MM.1S (cell line): ENCODE measurements around the gene OTUD3.

ENCODE experiments used
- DNase-seq: peaks from one replicate; pipeline ENCODE4 v3.0.0-alpha.2; 2015
- H2AFZ ChIP-seq: fragments of 300-600 bp; sonication (generic); 2 replicates; pipeline ENCODE4 v1.6.0; 2016; ENCODE audit warnings: antibody characterized with exemption, low read length
- H3F3A ChIP-seq: fragments of 300-600 bp; sonication (generic); 2 replicates; pipeline ENCODE4 v1.6.1; 2016; ENCODE audit warnings: mild to moderate bottlenecking, antibody characterized with exemption, low read length, moderate library complexity, mixed read lengths; ENCODE audit not compliant: insufficient read depth
- H3K27ac ChIP-seq: fragments of 300-600 bp; sonication (generic); 2 replicates; pipeline ENCODE4 v1.5.1; 2016; ENCODE audit warnings: mild to moderate bottlenecking, low read length
- H3K27me3 ChIP-seq: fragments of 300-600 bp; sonication (generic); replicated peaks from 2 replicates; pipeline ENCODE4 v1.6.0; 2016; ENCODE audit warnings: low read length; ENCODE audit not compliant: insufficient read depth
- H3K36me3 ChIP-seq: fragments of 300-600 bp; sonication (generic); replicated peaks from 2 replicates; pipeline ENCODE4 v1.6.1; 2016; ENCODE audit warnings: mild to moderate bottlenecking, low read length, mixed read lengths; ENCODE audit not compliant: insufficient read depth
- H3K4me1 ChIP-seq: fragments of 300-600 bp; sonication (generic); 2 replicates; pipeline ENCODE4 v1.6.1; 2016; ENCODE audit warnings: low read length, mixed read lengths
- H3K4me2 ChIP-seq: fragments of 300-600 bp; sonication (generic); 2 replicates; pipeline ENCODE4 v1.6.0; 2016; ENCODE audit warnings: low read depth, low read length
- H3K4me3 ChIP-seq: fragments of 300-600 bp; sonication (generic); 2 replicates; pipeline ENCODE4 v1.5.1; 2016; ENCODE audit warnings: low read length, mixed read lengths
- H3K79me2 ChIP-seq: fragments of 300-600 bp; sonication (generic); 2 replicates; pipeline ENCODE4 v1.6.1; 2016; ENCODE audit warnings: mixed run types, low read length, mixed read lengths
- H3K9ac ChIP-seq: fragments of 300-600 bp; sonication (generic); 2 replicates; pipeline ENCODE4 v1.6.1; 2016; ENCODE audit warnings: low read length, mixed read lengths
- H3K9me2 ChIP-seq: fragments of 300-600 bp; sonication (generic); replicated peaks from 2 replicates; pipeline ENCODE4 v1.6.1; 2016; ENCODE audit warnings: mild to moderate bottlenecking, low read length, mixed read lengths; ENCODE audit not compliant: insufficient read depth
- H3K9me3 ChIP-seq: fragments of 300-600 bp; sonication (generic); replicated peaks from 2 replicates; pipeline ENCODE4 v1.6.1; 2016; ENCODE audit warnings: mild to moderate bottlenecking, low read length, mixed read lengths; ENCODE audit not compliant: insufficient read depth
- H4K20me1 ChIP-seq: fragments of 300-600 bp; sonication (generic); 2 replicates; pipeline ENCODE4 v1.6.1; 2016; ENCODE audit warnings: mild to moderate bottlenecking, low read length, moderate library complexity, mixed read lengths; ENCODE audit not compliant: insufficient read depth
- CTCF ChIP-seq: fragments of 300-600 bp; sonication (generic); IDR thresholded peaks from 2 replicates; pipeline ENCODE4 v1.5.1; 2016; ENCODE audit warnings: antibody characterized with exemption, low read length, mixed read lengths
- EZH2 ChIP-seq: fragments of 300-600 bp; sonication (generic); optimal IDR thresholded peaks from 2 replicates; pipeline ENCODE3; 2017; ENCODE audit warnings: low read depth, mild to moderate bottlenecking, antibody characterized with exemption, low read length, mixed read lengths
- EZH2phosphoT487 ChIP-seq: fragments of 300-600 bp; sonication (generic); IDR thresholded peaks from 2 replicates; pipeline ENCODE4 v1.6.1; 2018; ENCODE audit warnings: antibody characterized with exemption, low read length

The OTUD3 gene

GRCh38 chr1:19920132-19920710, 38.0 kb downstream of the OTUD3 start:
- Histone ChIP-seq H2AFZ (no peak overlapping the region), H3F3A (no peaks in the 10 kb centered on the region), H3K4me2 (no peak overlapping the region), H3K9ac (no peak overlapping the region), H3K27ac (no peak overlapping the region), H3K4me1 (no peaks in the 10 kb centered on the region), H3K27me3 (peaks cover 49% of the 10 kb centered on the region), H4K20me1 (no peaks in the 10 kb centered on the region), H3K9me2 (no peaks in the 10 kb centered on the region), H3K4me3 (no peak overlapping the region), H3K9me3 (no peaks in the 10 kb centered on the region), H3K79me2 (no peaks in the 10 kb centered on the region), H3K36me3 (no peaks in the 10 kb centered on the region)
- no peak for TF ChIP-seq EZH2
- no peak for TF ChIP-seq CTCF
- TF ChIP-seq EZH2phosphoT487 = no peak
- no peak for DNase-seq

GRCh38 chr1:19921310-19921709, 39.1 kb downstream of the OTUD3 start:
- no peak overlapping the region for H3K4me3 ChIP-seq
- no peak overlapping the region for H3K27ac ChIP-seq
- no peak overlapping the region for H3K9ac ChIP-seq
- no peak overlapping the region for H3K4me2 ChIP-seq
- H3K27me3 ChIP-seq = peaks cover 58% of the 10 kb centered on the region
- no peaks in the 10 kb centered on the region for H3K9me2 ChIP-seq
- no peak for TF ChIP-seq CTCF
- TF ChIP-seq EZH2phosphoT487 = no peak
- no peak for TF ChIP-seq EZH2
- H3K79me2 ChIP-seq = no peaks in the 10 kb centered on the region
- H3K4me1 ChIP-seq = no peaks in the 10 kb centered on the region
- no peaks in the 10 kb centered on the region for H3F3A ChIP-seq
- H4K20me1 ChIP-seq = no peaks in the 10 kb centered on the region
- H3K9me3 ChIP-seq = no peaks in the 10 kb centered on the region
- no peak overlapping the region for H2AFZ ChIP-seq
- no peaks in the 10 kb centered on the region for H3K36me3 ChIP-seq
- DNase-seq = no peak

- Histone ChIP-seq H3K4me3 (no peak overlapping the region), H2AFZ (no peak overlapping the region), H3F3A (no peaks in the 10 kb centered on the region), H3K9ac (no peak overlapping the region), H3K79me2 (no peaks in the 10 kb centered on the region), H3K36me3 (no peaks in the 10 kb centered on the region), H3K9me3 (no peaks in the 10 kb centered on the region), H3K4me1 (no peaks in the 10 kb centered on the region), H4K20me1 (no peaks in the 10 kb centered on the region), H3K27ac (no peak overlapping the region), H3K27me3 (peaks cover 63% of the 10 kb centered on the region), H3K4me2 (no peak overlapping the region), H3K9me2 (no peaks in the 10 kb centered on the region)
- TF ChIP-seq EZH2phosphoT487 = no peak
- TF ChIP-seq EZH2 = no peak
- no peak for TF ChIP-seq CTCF
- DNase-seq = no peak
These were observed 40.0 kb downstream of the OTUD3 start for GRCh38 chr1:19922015-19922688.
